C4-2B (cell line): Measurements from ENCODE around the gene SF3A1.
"Not testable (repeated sequence)": the region's sequence is repeated elsewhere in the genome, so short reads cannot be mapped to it uniquely, and the experiment has no call there.

Source experiments
- H3K27ac ChIP-seq: fragments of 450-650 bp; 2 replicates; pipeline ENCODE4 v1.5.1; 2017
- ZFX ChIP-seq: fragments of 450-650 bp; IDR thresholded peaks from 2 replicates; pipeline ENCODE4 v1.6.1; 2017
- TF ChIP-seq, protein P1 (sequence below): fragments of 450-650 bp; conservative IDR thresholded peaks from 2 replicates; pipeline ENCODE4 v1.5.1; 2017; ENCODE audit warnings: mild to moderate bottlenecking

Gene SF3A1

DNA sequence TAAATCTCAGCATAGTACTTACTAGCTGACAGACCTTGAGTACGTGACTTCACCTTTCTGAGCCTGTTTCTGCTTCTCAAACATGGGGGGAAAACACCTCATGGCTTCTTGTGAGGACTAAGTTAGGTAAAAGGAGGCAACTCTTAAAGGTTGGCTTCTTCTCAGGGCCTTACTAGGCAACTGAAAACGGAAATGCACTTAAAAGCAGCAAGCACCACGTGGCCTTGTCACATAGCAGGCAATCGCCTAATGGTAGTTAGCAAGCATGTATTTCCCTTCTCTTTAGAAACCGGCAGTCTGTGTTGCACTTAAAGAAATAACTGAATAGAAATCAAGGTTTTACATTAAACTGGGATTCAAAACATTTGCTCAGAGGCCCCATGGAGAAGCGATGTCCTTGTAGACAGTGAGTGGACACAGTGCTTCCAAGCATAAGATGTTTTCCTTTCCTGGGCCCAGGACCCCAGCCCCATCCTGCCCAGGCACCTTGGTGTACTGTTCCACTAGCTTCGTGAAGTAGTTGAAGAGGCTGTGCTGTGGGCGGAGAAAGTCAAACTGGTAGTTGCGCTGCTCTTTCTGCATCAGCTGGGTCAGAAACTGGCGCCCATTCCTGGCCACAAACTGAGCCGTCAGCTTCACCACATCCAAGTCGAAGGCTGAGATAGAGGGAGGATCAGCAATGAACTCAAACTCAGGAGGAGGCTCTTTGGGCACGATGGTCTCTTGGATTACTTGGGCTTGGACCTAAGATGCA, 12.1 kb downstream of the SF3A1 start:
- TF ChIP-seq ZFX: no peak
- TF ChIP-seq, protein P1, sequence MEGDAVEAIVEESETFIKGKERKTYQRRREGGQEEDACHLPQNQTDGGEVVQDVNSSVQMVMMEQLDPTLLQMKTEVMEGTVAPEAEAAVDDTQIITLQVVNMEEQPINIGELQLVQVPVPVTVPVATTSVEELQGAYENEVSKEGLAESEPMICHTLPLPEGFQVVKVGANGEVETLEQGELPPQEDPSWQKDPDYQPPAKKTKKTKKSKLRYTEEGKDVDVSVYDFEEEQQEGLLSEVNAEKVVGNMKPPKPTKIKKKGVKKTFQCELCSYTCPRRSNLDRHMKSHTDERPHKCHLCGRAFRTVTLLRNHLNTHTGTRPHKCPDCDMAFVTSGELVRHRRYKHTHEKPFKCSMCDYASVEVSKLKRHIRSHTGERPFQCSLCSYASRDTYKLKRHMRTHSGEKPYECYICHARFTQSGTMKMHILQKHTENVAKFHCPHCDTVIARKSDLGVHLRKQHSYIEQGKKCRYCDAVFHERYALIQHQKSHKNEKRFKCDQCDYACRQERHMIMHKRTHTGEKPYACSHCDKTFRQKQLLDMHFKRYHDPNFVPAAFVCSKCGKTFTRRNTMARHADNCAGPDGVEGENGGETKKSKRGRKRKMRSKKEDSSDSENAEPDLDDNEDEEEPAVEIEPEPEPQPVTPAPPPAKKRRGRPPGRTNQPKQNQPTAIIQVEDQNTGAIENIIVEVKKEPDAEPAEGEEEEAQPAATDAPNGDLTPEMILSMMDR: no peak

DNA sequence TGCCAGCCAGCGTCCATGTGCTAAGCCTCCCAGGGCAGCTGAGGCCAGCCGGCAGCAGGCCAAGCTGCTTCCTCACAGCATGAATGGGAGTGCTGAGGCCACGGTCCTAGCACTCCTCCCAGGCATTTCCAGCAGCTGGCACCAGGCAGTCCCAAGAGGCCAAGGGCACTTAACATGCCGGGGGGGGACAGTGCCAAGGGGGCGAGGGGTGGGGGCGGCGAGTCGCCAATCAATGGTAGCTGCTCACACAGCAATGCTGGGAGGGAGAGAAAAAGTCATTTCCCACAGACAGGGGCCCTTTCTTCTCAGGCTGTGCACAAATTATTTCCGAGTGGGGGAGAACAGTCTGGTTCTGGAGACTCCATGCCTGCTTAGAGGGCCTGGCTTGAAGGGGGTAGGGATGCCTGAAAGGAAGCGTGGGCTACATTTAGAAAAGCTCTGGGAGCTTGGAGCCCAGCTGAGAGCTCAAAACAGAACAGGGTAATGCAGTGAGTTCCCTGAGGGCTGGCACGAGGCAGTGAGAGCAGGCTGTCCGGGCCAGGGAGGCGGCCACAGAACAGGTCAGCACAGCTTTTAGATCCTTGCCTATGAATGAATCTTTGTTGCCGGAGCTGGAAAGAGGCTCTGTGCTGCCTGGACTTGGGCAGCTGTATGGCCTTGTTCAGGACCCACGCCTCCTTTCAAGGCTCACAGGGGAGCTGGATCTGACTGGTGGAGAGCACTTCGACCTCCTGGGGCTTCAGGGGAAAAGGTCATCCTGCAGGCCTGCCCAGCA, 15.6 kb downstream of the SF3A1 start:
- TF ChIP-seq, protein P1: no peak
- no peak for TF ChIP-seq ZFX
- no peak overlapping the region for H3K27ac ChIP-seq

More for the DNA sequence above, 12.1 kb downstream of the SF3A1 start:
- H3K27ac ChIP-seq: no peak overlapping the region

DNA sequence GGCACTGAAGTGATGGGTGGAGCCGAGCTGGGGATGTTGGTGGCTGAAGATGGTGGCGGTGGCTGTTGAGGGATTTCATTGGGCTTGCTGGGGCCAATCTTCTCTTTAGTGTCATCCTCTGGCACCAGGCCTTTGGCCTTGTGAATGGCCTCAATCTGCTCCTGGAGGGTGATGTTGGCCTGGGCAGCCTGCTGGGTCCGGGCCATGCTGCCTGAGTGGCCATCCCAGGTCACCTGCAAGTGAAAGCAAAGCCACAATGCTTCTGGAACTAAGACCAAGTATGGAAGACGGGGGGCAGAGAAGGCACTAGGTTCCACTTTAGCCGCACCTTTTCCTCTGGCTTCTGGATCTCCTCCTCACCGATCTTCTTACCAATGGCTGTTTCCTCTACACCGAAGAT, 17.9 kb downstream of the SF3A1 start:
- no peak for TF ChIP-seq ZFX
- H3K27ac ChIP-seq: no peak overlapping the region

DNA sequence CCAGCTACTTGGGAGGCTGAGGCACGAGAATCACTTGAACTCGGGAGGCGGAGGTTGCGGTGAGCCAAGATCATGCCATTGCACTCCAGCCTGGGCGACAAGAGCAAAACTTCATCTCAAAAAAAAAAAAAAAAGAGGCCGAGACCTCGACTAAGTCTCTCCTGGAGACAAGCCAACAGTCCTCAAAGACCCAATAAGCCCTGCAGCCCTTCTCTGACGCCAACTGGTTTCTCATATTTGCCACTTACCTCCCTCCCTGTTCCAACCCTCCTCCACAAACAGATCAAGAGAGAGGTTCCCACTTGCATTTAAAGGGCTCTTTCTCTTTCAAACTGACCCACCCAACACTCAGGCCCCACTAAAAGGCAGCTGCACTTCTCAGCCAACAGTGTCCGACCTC, 18.4 kb downstream of the SF3A1 start:
- not testable (repeated sequence) for H3K27ac ChIP-seq

DNA sequence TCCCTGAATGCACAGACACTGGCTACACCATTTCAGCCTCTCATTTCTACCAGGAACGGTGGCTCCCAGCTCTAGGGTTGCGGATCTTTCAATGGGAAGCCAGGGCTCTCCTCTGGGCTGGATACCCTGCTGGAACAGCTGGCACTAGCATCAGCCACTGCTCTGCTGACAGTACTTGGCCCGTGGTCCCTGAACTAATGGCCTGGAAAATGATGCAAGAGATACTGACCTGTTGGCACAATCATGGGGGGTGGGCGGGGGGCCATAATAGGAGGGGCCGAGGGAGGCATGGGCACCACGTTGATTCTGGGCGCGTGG, 19.3 kb downstream of the SF3A1 start:
- no peak overlapping the region for H3K27ac ChIP-seq
- no peak for TF ChIP-seq ZFX
- TF ChIP-seq, protein P1: no peak

DNA sequence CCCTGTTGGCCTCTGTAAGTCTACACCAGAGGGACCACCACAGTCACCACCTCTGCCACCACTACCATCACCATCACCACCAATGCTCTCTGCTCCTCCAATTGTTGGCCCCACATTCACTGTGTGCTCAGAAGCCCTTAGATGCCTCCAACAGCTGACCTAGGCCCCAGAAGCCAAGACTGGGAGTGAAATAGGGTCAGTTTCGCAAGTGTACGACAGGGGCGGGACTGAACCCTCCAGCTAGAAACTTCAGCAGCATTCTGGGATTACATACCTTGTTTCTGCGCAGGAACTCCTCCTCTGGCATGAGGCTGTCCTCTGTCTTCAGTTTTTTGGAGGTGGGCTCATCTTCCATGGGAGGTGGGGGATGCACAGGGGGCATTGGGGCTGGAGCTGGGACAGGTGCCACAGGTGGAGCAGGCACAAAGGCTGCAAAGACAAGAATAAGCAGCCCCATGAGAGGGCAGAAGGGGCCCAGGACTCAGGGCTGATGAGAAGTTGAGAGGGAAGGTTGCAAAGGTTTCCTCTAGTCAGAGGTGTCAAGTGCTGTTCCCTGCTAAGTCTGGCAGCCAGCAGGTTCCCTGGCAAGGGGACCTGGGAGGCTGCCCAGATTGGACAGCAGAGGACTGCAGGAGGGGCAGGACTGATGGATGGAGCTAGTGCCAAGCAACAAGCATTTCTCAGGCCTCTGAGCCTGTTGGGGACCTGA, 19.8 kb downstream of the SF3A1 start:
- no peak overlapping the region for H3K27ac ChIP-seq
- TF ChIP-seq, protein P1: no peak
- no peak for TF ChIP-seq ZFX

DNA sequence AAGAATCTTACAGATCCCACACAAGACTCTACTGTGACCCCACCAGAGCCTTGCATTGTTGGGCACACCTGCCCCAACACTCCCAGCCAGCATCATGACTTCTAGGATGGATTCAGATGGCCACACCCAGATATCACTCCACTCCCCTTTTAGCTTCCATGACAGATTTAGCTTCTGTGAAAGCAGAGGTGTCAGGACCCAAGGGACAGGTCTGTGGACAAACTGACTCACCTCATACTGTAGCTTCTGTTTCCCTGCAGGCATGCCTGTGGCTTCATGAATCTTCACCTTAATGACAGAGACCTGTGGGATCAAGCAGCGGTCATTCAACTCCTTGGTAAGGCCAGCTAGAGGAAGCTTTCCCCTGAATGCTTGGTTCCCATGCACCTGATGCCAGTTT, 21.5 kb downstream of the SF3A1 start:
- H3K27ac ChIP-seq: no peak overlapping the region
- no peak for TF ChIP-seq ZFX
- TF ChIP-seq, protein P1: no peak

DNA sequence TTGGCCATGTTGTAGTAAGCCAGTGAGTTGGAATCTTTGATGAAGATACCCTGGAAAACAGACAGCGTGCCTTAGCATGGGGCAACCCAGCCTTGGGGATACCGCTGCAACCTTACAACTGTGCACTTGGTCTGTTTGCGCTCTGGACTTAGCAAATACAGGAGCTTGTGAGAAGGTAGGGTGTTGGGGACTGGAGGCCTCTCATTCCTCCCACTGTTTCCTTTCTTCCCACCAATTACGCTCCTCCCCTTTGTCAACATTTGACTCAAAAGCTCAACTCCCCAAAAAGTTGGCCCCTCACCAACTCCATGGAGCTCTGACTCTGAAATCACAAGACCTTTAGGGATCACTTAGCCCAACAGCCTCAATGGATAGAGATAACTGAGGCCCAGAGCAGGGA, 22.0 kb downstream of the SF3A1 start:
- no peak overlapping the region for H3K27ac ChIP-seq
- TF ChIP-seq, protein P1: no peak
- no peak for TF ChIP-seq ZFX
